KOPT-K1 (cell line): ENCODE data around the gene NOTCH2.

ENCODE experiments used
- H3K27ac ChIP-seq: fragments of 200-600 bp; sonication (generic); 2 replicates; pipeline ENCODE4 v1.5.1; 2016; ENCODE audit warnings: antibody characterized with exemption, mild to moderate bottlenecking, low read depth, low read length; ENCODE audit not compliant: poor library complexity, severe bottlenecking
- H3K36me3 ChIP-seq: fragments of 200-600 bp; sonication (generic); 2 replicates; pipeline ENCODE4 v1.5.1; 2017; ENCODE audit warnings: antibody characterized with exemption, mild to moderate bottlenecking, low read length, moderate library complexity; ENCODE audit not compliant: insufficient read depth
- H3K9me3 ChIP-seq: fragments of 200-600 bp; sonication (generic); 2 replicates; pipeline ENCODE4 v1.5.1; 2017; ENCODE audit warnings: antibody characterized with exemption, low read length, mild to moderate bottlenecking; ENCODE audit not compliant: insufficient read depth, poor library complexity, severe bottlenecking

NOTCH2 gene

GRCh38 chr1:119895102-119895501, 174.4 kb downstream of the NOTCH2 start:
- no peaks in the 10 kb centered on the region for H3K36me3 ChIP-seq
- no peaks in the 10 kb centered on the region for H3K9me3 ChIP-seq
- H3K27ac ChIP-seq: no peak overlapping the region

GRCh38 chr1:119893827-119894700, 175.4 kb downstream of the NOTCH2 start:
- no peaks in the 10 kb centered on the region for H3K9me3 ChIP-seq
- H3K36me3 ChIP-seq: no peaks in the 10 kb centered on the region
- H3K27ac ChIP-seq: peak overlapping the region; percentile 79

DNA sequence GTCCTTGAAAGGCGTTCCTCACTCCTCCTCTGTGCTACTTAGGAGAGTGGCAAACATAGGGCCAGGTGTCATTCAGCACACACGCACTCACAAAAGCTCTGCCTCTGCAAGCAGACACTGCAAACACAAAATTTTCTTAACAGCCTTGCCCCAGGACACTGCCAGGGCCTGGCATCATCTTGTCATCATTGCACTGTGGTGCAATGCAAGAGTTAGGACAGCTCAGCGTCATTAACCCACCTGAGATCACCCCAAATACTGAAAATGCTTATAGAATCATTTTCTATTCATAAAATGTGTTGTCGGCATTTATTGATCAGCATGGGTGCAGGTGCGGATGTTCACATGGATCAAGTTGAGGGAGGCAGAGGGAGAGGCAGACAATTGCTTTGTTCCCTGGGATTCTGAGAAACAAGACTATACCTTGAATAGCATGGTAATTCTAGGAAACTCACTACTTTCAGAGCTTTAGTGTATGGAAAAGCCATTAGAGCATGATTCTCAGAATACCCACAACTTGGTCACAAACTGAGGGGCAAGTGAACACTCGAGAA, 176.1 kb downstream of the NOTCH2 start:
- Histone ChIP-seq H3K36me3 (no peaks in the 10 kb centered on the region), H3K9me3 (peaks cover 7% of the 10 kb centered on the region), H3K27ac (peak overlapping the region; percentile 79)

DNA sequence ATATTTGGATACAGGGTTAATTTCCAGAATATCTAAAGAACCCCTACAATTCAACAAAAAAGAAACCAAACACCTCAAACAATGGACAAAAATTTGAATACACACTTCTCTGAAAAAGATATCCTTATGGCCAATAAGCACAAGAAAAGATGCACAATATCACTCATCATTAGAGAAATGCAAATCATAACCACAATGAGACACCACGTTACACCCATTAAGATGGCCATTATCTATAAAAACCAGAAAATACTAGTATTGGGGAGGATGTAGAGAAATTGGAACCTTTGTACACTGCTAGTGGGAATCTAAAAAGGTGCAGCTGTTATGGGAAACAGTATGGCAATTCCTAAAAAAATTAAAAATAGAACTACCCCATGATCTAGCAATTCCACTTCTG, 178.1 kb downstream of the NOTCH2 start:
- Histone ChIP-seq H3K9me3 (peaks cover 13% of the 10 kb centered on the region), H3K27ac (no peak overlapping the region)

DNA sequence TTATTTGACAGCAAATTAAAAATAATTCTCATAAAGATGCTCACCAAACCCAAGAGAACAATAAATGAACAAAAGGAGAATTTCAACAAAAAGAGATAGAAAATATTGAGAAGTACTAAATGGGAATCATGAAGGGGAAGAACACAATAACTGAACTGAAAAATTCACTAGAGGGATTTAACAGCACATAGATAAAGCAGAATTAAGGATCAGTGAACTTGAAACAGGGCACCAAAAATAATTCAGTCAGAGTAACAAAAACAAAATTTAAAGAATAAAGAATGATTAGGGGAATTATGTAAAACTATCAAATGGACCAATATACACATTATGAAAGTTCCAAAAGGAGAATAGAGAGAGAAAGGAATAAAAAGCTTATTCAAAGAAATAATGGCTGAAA, 181.0 kb downstream of the NOTCH2 start:
- no peak overlapping the region for H3K27ac ChIP-seq
- peaks cover 13% of the 10 kb centered on the region for H3K9me3 ChIP-seq
- H3K36me3 ChIP-seq: no peaks in the 10 kb centered on the region

More for the DNA sequence above, 178.1 kb downstream of the NOTCH2 start:
- no peaks in the 10 kb centered on the region for H3K36me3 ChIP-seq

DNA sequence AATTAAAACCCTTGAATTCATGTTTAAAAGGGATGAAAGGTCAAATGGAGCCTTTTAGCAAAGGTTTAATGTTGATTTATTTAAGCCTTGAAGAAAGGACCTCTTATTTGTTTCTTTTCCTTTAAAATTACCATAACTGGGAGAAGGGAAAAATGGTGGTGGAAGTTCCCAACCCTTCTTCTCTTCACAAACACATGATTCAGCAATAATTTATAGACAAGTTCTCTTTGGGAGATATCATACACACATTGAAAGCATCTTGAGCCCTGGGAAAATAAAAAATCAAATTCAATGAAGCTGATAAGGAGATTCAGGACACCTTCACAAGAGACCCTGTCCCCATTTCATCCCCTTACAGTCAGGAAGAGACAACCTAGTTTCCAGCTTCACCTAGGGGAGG, 182.0 kb downstream of the NOTCH2 start:
- Histone ChIP-seq H3K36me3 (no peaks in the 10 kb centered on the region), H3K9me3 (peaks cover 13% of the 10 kb centered on the region), H3K27ac (no peak overlapping the region)

- no peaks in the 10 kb centered on the region for H3K36me3 ChIP-seq
- no peak overlapping the region for H3K27ac ChIP-seq
- H3K9me3 ChIP-seq: peaks cover 13% of the 10 kb centered on the region
Measured at GRCh38 chr1:119885903-119886783, 183.3 kb downstream of the NOTCH2 start.

DNA sequence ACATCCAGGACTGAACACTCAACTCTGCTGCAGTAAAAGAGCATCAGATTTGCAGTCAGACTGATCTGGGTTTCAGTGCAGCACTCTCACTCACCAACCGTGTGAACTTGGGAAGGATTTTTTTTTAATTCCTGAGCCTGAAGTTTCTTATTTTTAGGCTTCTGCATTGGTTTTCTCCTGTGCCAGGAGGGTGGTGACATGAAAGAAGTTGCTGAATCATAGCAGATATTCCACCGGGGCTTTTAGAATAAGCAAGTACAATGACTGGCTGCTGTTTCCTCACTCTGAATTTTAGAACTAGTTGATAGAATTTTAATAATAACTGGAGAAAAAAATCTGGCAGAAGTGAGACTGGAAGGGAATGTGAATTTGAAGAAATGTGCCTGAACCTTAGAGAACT, 184.8 kb downstream of the NOTCH2 start:
- Histone ChIP-seq H3K36me3 (no peaks in the 10 kb centered on the region), H3K9me3 (peaks cover 13% of the 10 kb centered on the region), H3K27ac (no peak overlapping the region)

- Histone ChIP-seq H3K27ac (no peak overlapping the region), H3K9me3 (peaks cover 11% of the 10 kb centered on the region)
Measured at GRCh38 chr1:119883826-119884225, 185.6 kb downstream of the NOTCH2 start.

DNA sequence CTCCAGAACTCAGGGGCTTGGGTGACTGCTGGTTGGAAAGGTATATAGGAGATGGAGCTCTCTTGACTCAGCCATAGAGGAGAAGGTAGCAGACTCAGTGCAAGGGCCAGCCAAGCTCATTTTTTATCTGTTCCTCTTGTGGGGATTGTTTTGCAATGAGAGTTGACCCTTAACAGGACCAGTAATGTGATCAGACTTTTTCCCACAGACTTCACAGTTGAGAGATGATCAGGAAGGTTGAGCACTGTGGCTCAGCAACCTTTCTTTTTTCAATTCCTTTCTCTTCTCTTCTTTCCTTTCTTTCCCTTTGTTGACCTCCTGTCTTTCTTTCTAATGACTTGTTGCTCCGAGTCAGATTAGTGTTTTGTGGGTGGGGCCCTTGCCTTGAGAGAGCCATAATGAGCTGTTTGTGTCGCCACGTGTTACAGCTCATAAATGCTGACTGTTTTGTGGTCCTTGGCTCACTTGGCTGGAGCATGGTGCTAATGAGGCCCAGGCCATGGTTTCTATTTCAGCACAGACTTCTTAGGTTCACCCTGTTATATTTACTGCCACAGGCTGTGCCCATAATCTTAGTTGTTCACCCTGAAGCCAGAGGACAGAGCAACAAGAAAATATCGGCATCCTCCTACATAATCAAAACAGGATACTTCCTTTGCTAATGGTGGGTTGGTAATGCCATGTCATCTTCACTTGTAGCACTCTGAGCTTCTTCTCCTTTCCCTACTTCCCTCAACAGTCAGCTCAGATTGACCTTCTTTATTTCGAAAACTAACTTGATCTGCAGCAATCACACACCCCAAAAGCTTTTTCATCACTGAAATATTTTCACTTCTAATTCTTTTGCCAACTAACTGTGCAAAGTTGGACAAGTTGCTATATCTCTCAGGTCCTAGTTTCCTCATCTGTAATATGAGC, 187.1 kb downstream of the NOTCH2 start:
- Histone ChIP-seq H3K36me3 (no peaks in the 10 kb centered on the region), H3K9me3 (no peaks in the 10 kb centered on the region)

More at GRCh38 chr1:119883826-119884225, 185.6 kb downstream of the NOTCH2 start:
- H3K36me3 ChIP-seq: no peaks in the 10 kb centered on the region

GRCh38 chr1:119879510-119880434, 189.7 kb downstream of the NOTCH2 start:
- Histone ChIP-seq H3K27ac (no peak overlapping the region), H3K36me3 (no peaks in the 10 kb centered on the region), H3K9me3 (no peaks in the 10 kb centered on the region)

More for the DNA sequence above, 187.1 kb downstream of the NOTCH2 start:
- no peak overlapping the region for H3K27ac ChIP-seq

GRCh38 chr1:119878171-119878570, 191.3 kb downstream of the NOTCH2 start:
- H3K27ac ChIP-seq: no peak overlapping the region
- no peaks in the 10 kb centered on the region for H3K36me3 ChIP-seq

DNA sequence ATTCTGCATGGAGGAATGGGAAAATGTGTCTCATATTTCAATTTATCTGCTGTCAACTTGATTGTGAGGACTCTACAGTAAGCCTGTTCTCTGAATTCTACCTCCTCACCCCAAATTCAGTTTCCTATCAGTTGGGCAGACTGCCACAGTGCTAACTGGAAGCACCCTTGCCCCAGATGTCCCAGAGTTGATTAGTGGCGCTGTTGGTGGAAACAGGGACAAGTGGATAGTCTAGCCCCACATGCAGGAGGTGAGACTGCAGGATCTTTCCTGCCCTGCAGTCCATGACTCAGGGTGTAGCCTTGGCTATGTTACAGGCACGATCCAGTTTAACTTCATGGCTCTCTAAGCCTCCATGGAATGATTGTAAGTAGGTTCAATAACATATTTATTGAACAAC, 195.3 kb downstream of the NOTCH2 start:
- Histone ChIP-seq H3K27ac (no peak overlapping the region), H3K36me3 (no peaks in the 10 kb centered on the region), H3K9me3 (no peaks in the 10 kb centered on the region)

More at GRCh38 chr1:119878171-119878570, 191.3 kb downstream of the NOTCH2 start:
- H3K9me3 ChIP-seq: no peaks in the 10 kb centered on the region
